NCI-H460 (cell line): ENCODE data around the gene DIAPH2. TPM values are rescaled to one million over a fixed set of nuclear protein-coding genes. Genes with fewer than 3 reads are reported as not detected.
A peak's percentile ranks its signal among the peaks of the same experiment; 100 is the strongest.
"Not testable (repeated sequence)": the region's sequence is repeated elsewhere in the genome, so short reads cannot be mapped to it uniquely, and the experiment has no call there.

ENCODE experiments used
- DNase-seq: peaks from one replicate; pipeline ENCODE4 v3.0.0-alpha.2; 2016; ENCODE audit warnings: low read depth; ENCODE audit errors: extremely low read depth
- total RNA-seq: library from RNA; depleted of rRNA; stranded (reverse); fragments of >200 nt; shearing (Covaris generic); gene quantifications from 2 replicates; pipeline ENCODE4 v1.2.3, GENCODE V29; 2014

DIAPH2 gene
- total RNA-seq, 1 experiment from 2014 or later, result 29.6 TPM

DNA sequence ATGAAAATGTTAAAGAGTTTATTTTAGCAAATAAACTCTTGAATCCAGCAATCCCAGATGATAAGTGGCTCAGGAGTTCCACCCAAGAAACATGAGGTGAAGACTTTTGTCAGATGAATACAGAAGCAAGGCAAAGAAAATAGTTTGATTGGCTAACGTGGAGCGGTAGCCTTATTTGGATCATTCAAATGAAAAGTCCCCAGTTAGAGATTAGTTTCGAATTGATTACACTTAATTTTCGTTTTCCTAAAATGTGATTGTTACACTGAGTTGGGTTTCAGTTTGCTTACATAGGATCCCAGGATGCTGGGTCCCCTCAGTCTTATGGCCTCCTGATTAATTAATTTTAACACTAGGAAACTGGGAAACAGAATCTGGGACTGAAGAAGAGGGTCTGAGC is 122.7 kb downstream of the DIAPH2 start:
- no peak for DNase-seq

DNA sequence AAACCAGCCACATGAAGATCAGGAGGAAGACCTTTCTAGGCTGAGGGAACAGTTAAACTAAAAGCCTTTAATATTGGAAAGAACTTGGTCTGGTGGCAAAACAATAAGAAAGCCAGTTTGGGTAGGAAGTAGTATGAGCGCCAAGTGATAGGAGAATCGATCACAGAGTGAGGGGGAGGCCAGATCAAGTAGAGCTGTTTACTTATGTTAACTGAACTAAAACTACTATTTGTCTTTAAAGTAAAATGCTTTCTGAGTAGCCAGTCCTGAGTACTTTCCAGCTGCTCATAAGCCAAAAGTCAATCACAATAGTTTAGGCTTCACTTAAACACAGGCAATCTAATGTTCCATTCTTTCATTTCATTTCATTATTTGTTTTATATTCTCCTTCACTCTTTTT is 136.3 kb downstream of the DIAPH2 start:
- DNase-seq, result no peak

DNA sequence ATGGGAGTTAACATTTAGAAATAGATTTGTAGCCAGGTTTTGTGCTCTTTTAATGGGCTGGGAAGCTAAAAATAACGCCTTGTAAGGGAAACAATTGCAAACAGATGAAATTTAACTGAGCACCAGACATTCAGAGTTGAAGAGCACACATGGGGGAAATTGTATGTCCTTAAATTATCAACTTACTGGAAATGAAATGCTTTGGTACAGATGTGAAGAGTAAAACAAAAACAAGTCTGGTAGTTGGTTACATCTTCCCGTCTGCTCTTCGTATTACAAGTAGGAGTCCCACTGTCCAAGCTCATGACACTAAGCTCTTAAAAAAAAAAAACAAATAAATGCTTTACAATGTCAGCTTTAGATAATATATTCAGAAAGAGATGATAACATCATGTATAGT is 139.5 kb downstream of the DIAPH2 start:
- no peak for DNase-seq

DNA sequence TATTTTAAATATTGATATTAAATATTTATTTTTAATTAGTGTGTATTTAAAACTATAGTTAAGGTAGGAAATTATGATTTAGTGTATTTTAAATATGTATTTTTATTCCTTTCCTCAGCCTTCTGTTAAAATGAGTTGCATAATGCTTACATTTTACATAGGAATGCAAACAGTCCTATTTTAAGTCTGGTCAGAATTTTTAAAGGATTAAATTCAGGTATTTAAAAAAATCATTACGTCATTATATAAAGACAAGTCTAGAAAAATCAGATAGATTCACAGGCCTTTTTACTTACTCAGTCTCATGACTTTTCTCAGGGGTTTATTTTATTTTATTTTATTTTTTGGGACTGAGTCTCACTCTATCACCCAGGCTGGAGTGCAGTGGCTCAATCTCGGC is 148.7 kb downstream of the DIAPH2 start:
- no peak for DNase-seq

DNA sequence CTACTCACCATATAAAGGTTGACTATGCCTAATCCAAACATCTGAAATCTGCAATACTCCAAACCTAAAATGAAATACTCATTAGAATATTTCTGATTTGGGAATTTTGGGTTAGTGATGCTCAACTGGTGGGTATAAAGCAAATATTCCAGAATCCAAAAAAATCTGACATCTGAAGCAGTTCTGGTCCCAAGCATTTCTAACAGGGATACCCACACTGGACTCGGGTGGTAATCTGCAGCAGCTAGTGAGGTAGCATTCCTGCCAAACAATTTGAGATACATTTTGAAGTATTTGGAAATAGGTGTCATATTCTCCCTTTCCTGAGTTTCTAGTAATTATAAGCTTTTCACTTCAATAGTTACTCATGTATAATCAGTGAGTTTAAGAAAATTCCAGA is 149.5 kb downstream of the DIAPH2 start:
- no peak for DNase-seq

DNA sequence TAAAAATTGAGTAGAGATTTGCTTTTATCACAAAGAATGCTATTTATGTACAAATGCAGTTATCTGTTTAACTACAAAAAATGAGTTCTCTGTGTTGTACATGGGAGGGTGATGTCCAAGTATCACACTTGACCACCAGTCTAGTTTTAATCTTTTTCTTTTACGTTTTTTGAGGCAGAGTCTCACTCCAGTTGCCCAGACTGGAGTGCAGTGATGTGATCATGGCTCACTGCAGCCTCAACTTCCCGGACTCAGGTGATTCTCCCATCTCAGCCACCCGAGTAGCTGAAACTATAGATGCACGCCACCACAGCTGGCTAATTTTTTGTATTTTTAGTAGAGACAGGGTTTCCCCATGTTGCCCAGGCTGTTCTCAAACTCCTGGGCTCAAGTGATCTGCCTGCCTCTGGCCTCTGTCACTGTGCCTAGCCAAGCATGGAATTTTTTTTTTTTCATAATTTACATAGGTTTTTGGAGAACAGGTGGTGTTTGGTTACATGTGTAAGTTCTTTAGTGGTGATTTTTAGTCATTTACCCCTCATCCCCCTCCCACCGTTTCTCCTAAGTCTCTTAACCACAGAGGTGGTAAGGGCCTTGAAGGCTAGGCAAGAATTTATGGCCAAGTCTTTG is 151.1 kb downstream of the DIAPH2 start:
- no peak for DNase-seq

DNA sequence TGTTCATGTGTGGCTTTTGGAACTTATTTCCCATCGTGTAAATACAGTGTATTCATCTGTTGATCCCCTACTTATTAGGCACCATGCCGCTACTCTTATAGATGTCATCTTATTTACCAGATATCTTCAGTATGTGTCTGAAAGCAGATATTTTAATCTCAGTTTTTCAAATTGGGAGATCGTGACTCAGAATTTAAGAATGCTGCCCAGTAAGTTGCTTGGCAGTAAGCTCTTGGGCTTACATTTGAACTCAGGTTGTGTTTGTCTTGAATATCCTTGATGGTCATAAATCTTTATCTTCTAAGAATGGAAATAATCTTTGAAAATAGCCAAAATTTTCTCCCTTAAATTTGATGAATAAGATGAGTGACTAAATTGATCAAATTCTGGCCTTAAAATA is 153.2 kb downstream of the DIAPH2 start:
- DNase-seq, result no peak

DNA sequence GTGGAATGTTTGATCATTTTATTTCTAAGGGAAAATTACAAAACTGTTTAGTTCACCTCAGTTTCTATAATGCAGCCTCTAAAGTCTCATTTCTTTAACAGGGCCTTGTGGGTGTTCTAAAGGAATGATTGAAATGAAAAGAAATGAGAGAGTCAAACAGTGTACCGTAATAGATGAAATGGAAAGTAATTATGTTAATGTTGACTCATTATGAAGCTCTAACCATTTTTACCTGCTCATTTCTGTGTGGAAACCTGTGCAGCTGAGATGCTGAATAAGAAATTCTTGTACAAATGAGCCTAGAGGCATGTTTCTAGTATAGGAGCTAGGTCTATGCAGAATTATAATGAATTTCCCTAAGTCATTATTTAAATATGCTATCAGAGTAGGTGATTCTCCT is 153.9 kb downstream of the DIAPH2 start:
- no peak for DNase-seq

DNA sequence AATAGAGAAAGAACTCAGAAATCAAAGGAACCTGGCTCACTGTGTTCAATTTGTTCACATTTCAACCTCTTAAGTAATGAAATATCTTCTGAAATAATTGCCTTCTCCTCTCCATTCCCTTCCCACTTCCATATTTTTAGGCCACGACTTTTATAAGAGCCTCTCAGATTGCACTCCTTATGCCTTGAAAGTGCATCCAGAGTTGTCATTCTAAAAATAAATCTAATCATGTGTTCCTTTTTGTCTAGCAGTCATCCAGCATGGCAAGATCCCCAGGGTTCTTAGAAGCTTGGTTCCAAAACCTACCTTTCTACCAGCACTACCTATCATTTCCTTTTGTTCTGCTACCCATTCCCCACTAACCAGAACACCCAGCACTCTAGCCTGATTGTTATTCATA is 156.7 kb downstream of the DIAPH2 start:
- DNase-seq, result no peak

DNA sequence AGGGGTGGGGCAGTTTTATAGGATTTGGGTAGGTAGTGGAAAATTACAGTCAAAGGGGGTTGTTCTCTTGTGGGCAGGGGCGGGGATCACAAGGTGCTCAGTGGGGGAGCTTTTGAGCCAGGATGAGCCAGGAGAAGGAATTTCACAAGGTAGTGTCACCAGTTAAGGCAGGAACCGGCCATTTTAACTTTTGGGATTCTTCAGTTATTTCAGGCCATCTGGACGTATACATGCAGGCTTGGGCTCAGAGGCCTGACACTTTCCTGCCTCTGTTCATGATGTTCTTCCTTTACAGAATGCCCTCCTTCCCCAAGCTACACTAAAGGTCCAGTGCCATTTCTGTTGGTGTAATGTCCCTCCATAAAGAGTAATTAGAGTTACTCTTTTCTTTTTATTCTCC is 157.2 kb downstream of the DIAPH2 start:
- DNase-seq, result not testable (repeated sequence)

DNA sequence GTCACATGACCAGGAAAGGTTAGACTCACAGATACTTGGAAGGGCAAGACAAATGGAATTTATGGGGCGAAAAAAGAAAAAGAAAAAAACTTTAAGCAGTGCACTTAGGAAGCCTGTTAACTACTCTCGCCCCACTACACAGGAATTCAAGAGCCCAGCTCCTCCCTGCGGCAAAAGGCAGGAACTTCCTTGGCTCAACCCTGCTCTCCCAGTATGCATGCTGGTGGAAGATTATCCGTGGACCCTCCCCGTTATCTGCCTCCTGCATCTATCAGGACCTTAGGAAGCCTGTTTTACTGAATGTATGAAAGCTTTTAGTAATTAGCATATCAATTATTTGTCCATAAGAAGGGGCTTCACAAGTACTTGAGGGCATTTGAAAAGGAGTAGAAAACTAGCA is 158.9 kb downstream of the DIAPH2 start:
- DNase-seq, result no peak

DNA sequence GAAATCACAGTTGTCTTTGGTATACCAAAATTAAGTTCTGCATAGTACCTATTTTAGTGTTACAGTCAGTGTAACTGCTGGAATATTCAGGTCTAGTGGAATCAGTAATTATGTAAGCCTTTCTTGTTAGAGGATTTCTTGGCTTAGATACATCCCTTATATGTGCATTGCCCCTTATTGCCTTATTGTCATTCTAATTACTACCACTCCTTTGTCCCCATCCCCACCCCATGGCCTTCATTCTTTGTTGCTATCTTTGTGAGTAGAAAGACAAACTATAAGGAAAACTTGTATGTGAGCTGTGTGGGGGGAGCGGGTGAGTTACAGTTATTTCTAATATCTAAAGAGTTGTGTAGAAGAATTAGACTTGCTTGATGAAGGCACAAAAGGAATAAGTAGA is 162.2 kb downstream of the DIAPH2 start:
- no peak for DNase-seq

DNA sequence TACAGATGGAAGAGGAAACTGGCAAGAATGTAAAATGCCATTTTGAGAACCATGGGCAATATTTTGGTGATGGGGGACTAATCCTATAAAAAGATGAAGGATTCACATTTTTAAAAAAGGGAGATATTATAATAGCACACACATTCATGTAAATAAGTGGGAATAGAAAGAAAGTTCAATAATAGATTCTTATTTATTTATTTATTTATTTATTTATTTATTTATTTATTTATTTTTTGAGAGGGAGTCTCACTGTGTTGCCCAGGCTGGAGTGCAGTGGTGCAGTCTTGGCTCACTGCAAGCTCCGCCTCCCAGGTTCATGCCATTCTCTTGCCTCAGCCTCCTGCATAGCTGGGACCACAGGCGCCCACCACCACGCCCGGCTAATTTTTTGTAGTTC is 174.8 kb downstream of the DIAPH2 start:
- DNase-seq, result not testable (repeated sequence)

DNA sequence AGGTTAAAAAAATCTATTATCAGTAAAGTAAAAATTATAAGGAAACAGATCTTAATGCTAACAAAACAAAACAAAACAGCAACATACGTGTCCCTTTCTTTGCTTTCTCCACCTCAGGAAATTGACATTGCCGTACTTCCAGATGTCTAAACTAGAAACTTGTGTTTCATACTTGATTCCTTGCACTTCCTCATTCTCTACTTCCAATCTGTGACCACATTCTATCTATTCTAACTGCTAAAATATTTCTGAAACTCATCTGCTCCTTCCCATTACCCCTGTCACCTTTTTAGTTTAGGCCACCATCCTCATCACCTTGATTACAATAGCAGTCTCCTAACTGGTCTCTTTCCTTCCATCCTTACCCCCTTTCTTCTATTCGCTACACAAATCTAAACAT is 176.6 kb downstream of the DIAPH2 start:
- DNase-seq, result no peak

DNA sequence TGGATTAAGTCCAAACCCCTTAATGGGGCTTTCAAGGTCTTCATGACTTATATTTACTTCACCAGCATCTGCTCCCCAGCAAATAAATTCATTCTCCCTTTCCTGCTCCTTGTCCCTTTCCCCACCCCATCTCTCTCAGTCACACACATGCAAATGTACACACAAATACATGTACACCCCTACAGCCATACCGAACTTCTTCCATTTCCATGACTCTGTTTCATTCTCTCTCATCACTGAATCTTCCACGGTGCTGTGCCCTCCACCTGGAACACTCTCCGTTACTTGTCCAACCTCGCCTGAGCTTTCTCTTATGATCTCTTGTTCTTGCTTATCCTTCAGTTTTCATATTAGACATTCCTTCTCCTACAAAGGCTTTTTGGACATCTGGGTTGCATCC is 177.0 kb downstream of the DIAPH2 start:
- DNase-seq, result no peak

DNA sequence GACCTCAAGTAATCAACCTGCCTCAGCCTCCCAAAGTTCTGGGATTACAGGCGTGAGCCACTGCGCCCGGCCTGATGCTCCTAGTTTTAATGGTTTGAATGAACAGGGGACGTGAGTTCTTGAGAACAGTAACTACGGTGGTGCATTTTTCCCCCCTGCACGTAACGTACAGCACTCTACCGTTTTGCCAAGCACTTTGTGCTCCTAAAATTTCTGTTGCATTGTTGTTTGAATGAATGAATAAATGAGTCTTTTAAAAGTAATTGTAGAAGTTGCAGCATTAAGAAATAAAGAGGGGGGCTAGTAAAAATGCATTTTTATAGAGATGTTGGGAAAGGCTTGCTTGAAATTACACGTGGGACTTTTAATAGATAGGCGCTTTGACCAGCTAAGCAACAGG is 199.0 kb downstream of the DIAPH2 start, which contains the start of gene RPA4:
Gene RPA4 (plus strand): TSS at position 301 of the 400 bp plus-strand sequence. CDS start 403 bp downstream, outside the sequence.
- DNase-seq, result no peak

DNA sequence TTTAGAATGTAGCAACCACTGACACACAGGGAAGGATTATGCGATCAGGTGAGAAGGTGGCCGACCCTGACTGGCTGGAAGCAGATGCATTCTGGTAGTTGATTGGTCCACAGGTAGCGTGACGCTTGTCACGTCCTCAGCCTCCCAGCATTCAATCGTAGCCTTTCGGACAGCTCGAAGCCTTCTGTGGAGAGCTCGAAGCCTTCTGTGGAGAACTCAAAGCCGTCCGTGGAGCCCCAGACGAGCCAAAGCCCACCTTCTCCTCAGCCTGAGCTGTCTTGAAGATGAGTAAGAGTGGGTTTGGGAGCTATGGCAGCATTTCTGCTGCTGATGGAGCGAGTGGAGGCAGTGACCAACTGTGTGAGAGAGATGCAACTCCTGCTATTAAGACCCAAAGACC is 199.4 kb downstream of the DIAPH2 start:
- no peak for DNase-seq

DNA sequence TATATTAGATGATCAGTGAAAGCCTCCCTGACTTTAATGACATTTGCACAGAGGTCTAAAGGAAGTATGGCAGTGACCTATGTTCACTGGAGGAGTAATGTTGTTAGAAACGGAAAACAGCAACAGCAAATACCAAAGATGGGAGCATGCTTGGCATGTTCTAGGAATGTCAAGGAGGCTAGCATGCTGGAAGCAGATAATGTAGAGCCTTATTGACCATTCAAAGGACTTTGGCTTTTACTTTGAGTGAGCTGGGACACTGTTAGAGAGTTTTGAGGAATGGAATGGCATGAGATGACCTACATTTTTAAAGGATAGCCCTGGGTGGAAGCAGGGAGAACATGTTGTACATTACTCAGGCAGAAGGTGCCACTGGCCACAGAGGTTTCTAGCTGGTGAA is 205.1 kb downstream of the DIAPH2 start:
- DNase-seq, result no peak

DNA sequence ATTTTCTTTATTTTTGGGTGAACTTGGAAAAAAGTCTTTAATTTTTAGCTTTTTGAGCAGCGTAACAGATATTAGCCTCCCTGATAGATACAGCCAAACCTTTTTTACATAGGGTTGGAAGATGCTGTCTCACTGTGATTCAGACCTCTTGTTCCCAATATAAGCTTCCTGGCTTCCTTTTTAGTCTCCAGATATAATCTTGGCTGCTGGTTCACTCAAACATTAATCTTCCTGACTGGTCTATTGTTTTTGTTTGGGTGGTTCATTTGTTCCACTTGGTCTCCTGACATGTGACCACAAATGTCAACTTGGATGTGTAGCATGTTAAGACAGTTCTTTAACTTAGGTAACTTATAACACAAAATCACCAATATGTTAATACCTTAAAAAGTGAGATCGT is 222.1 kb downstream of the DIAPH2 start:
- DNase-seq, result peak; percentile 0

DNA sequence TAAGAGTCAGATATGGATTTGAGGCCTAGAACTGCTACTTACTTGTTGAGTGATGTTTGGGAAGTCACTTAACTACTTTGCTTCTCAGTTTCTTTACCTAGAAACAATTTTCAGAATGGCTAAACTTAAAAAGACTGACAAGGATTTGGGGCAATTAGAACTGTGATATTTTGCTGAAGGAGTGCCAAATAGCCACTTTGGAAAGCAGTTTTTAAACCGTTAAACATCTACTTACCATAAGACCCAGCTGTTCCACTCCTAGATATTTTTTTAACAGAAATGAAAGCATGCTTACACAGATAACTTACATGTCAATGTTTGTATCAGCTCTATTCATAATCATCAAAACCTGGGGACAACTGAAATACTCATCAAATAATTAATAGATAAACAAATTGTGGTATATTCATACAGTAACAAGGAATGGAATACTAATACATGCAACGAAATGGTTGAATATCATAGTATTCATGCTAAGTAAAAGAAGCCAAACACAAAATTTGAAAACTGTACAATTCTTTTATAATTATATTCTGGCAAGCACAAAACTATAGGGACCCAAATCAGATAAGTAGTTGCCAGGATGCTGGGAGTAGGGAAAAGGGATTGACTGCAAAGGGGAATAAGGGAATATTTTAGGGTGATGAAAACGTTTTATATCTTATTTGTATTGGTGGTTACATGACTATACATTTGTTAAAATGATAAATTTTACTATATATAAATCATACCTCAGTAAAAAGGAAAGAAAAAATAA is 223.1 kb downstream of the DIAPH2 start:
- DNase-seq, result no peak

DNA sequence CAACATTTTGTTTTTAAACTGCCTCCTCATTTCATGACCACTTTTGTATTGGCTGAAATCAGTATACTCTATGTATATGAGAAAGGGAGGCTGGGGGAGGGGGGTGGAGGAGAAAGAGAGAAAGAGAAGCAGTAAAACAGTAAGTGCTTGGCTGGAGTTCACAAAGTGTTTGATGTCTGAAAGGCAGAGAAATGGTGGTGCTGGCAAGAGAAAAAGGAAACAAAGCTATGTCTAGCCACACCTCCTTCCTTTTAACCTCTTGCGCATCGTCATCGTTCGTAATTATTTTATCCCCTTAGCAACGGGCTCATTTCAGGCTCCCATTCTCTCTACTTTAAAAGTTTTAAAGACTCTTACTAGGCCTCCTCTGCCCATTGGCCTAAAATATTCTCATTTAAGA is 224.6 kb downstream of the DIAPH2 start:
- no peak for DNase-seq

DNA sequence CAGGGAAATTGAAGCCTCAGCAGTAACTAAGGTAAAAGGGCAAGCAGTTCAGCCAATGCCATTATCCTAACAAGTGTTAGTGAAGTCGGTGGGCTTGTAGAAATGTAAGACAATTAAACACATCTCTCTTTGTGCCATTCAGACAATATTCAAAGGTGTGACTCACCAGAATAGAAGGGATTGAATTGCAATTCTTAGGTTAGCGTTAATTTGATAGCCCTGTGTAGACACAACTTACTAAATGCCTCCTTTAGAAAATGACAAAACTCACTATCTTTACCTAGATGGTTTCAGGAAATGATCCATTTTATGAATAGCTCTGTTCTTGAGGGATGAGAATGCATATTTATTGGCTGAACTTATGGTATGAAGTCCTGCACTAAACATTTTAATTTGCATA is 234.2 kb downstream of the DIAPH2 start:
- no peak for DNase-seq

DNA sequence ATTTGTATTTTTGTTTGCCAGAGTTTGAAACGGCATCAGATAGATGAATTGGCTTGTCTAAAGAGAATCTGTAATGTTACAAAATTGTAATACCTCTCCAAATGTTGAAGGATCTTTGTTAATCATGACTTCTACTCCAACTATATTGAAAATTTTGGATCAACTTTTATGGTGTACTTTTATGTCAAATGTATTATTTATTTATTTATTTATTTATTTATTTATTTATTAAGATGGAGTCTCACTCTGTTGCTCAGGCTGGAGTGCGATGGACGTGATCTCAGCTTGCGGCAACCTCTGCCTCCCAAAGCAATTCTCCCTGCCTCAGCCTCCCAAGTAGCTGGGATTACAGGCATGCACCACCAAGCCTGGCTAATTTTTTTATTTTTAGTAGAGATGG is 235.0 kb downstream of the DIAPH2 start:
- DNase-seq, result no peak
